GM12874 (cell line): Measurements from ENCODE around the gene CBX7.

Experiments used
- CTCF ChIP-seq: IDR thresholded peaks from 2 replicates; pipeline ENCODE4 v1.5.1; 2011; ENCODE audit warnings: low read depth, mild to moderate bottlenecking, control low read depth, low read length, moderate library complexity; ENCODE audit not compliant: insufficient read depth

CBX7 gene

GRCh38 chr22:39109361-39109760 is 43.1 kb downstream of the CBX7 start:
- no peak for TF ChIP-seq CTCF

- TF ChIP-seq CTCF = no peak
Measured at GRCh38 chr22:39108487-39108886, 44.0 kb downstream of the CBX7 start.

- no peak for TF ChIP-seq CTCF
Measured at GRCh38 chr22:39106326-39106725, 46.2 kb downstream of the CBX7 start.

GRCh38 chr22:39103431-39103830 is 49.0 kb downstream of the CBX7 start:
- TF ChIP-seq CTCF = no peak

GRCh38 chr22:39101226-39101625 is 51.3 kb downstream of the CBX7 start:
- TF ChIP-seq CTCF = no peak

GRCh38 chr22:39098576-39098975 is 53.9 kb downstream of the CBX7 start:
- no peak for TF ChIP-seq CTCF

GRCh38 chr22:39098026-39098425 is 54.5 kb downstream of the CBX7 start:
- no peak for TF ChIP-seq CTCF
